HG03159 (cell line): ENCODE data around the gene MAP3K10.
"Not testable (repeated sequence)": the region's sequence is repeated elsewhere in the genome, so short reads cannot be mapped to it uniquely, and the experiment has no call there.

Source experiments
- ATAC-seq: cut with Tn5 transposase; IDR thresholded peaks from one replicate; pipeline ENCODE4 v1.9.1; 2021; ENCODE audit warnings: mild to moderate bottlenecking, moderate library complexity; ENCODE audit not compliant: unreplicated experiment

The MAP3K10 gene

GRCh38 chr19:40171293-40171692 lies 19.9 kb upstream of the MAP3K10 start:
- not testable (repeated sequence) for ATAC-seq

- ATAC-seq = no peak
Measured at GRCh38 chr19:40174092-40174491, 17.1 kb upstream of the MAP3K10 start.

DNA sequence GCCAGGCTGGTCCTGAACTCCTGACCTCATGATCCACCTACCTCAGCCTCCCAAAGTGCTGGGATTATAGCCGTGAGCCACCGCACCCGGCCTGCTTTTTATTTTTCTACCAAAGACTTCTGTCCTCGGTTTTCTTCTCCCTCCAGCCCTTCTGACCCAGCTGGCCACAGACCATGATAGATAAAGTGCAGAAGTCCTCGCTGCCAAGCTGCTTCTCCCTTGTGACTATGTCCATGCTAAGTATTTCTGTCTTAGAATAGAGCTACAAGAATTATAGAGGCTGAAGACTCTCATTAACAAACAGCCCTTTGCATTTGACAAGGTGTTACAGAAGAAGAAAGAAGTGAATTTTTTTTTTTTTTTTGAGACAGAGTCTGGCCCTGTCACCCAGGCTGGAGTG lies 15.4 kb upstream of the MAP3K10 start:
- no peak for ATAC-seq

- no peak for ATAC-seq
Measured at GRCh38 chr19:40177286-40178070, 13.7 kb upstream of the MAP3K10 start.

- ATAC-seq = no peak
Measured at GRCh38 chr19:40178756-40179155, 12.5 kb upstream of the MAP3K10 start.

DNA sequence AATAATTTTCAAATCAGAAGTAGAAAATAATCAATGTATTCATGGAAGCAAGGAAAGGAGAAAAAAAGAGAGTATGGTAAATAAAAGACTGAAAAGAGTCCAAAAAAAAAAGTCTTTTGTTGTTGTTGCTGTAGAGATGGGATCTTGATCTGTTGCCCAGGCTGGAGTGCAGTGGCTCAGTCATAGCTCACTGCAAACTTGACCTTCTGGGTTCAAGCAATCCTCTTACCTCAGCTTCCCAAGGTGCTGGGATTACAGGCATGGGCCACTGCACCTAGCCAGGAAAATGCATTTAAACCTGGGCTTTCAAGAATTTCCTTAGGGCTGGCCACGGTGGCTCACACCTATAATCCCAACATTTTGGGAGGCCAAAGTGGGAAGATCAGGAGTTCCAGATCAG lies 7.0 kb upstream of the MAP3K10 start:
- ATAC-seq = no peak

- no peak for ATAC-seq
Measured at GRCh38 chr19:40191836-40192646, 815 bp downstream of the MAP3K10 start.

- ATAC-seq = no peak
Measured at GRCh38 chr19:40192758-40193586, 1.7 kb downstream of the MAP3K10 start.

- ATAC-seq = no peak
Measured at GRCh38 chr19:40193587-40193849, 2.3 kb downstream of the MAP3K10 start.

DNA sequence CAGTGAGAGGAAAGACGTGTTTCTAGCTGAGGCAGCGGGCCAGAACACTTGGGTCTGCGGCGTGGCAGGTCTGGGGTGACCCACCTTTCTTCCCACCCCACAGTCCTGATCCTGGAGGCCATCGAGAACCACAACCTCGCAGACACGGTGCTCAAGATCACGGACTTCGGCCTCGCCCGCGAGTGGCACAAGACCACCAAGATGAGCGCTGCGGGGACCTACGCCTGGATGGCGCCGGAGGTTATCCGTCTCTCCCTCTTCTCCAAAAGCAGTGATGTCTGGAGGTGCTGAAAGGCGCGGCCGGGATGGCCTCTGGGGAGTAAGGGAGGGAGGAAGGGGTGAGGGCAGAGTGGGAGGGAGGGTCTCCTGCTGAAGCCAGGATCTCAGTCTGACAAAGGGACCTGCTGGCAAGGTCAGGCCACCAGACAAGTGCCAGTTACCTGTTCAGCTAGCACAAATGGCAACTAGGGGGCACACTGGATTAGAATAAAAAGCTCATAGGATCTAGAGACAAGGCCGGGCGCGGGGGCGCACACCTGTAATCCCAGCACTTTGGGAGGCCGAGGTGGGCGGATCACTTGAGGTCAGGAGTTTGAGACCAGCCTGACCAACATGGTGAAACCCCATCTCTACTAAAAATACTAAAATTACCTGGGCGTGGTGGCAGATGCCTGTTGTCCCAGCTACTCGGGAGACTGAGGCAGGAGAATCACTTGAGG lies 7.2 kb downstream of the MAP3K10 start:
- no peak for ATAC-seq

GRCh38 chr19:40200341-40201099 lies 9.3 kb downstream of the MAP3K10 start:
- no peak for ATAC-seq

DNA sequence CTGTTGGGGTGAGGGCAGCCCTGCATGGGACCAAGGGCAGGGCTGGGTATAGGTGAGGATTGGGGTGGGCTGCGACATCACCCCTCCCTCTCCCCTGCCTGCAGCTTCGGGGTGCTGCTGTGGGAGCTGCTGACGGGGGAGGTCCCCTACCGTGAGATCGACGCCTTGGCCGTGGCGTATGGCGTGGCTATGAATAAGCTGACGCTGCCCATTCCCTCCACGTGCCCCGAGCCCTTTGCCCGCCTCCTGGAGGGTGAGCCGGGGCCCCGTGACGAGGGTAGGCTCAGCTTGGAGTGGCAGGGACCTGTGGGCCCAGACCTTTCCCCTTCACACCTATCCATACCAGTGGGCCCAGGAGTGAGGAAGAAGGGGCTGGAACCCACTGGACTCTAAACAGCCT lies 13.2 kb downstream of the MAP3K10 start:
- no peak for ATAC-seq

DNA sequence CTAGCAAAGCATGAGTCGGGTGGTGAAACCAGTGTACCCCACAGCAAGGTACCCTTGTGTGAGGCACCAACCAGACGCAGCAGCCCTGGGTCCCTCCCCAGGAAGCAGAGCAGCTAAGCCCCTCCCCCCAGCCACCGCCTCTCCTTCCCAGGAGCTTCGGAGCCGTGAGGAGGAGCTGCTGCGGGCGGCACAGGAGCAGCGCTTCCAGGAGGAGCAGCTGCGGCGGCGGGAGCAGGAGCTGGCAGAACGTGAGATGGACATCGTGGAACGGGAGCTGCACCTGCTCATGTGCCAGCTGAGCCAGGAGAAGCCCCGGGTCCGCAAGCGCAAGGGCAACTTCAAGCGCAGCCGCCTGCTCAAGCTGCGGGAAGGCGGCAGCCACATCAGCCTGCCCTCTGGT lies 14.5 kb downstream of the MAP3K10 start:
- ATAC-seq = no peak

DNA sequence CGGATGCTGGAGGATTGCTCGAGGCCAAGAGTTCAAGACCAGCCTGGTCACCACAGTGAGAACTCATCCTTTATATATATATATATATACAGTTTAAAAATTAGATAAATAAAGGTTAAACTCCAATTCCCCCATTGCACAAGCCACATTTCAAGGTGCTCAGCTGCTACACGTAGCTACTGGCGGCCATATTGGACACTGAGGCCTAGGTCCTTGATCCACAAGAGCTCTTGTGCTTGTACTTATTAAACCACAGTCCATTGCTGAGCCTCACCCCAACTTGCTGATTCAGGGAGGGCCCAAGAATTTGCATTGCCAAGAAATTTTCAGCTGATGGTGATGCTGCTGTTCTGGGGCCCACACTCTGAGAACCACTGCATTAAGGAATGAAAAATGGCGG lies 17.4 kb downstream of the MAP3K10 start:
- ATAC-seq = no peak

DNA sequence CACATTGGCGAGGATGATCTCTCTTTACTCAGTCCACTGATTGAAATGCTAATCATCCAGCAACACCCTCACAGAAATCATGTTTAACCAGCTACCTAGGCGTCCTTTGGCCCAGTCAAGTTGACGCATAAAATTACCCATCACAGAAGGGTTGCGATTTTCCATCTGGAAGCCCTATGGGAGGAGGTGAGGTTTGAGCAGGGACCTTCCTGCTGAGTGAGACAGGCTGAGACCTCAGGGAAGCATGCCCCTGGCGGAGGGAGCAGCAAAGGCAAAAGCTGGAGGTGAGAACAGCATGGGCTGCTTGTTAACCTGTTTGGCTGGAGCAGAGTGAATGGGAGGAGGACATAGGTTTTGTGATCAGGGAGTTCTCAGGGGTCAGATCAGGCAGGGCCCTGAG lies 19.7 kb downstream of the MAP3K10 start:
- ATAC-seq = no peak

- ATAC-seq = no peak
Measured at GRCh38 chr19:40213251-40213829, 22.1 kb downstream of the MAP3K10 start.

DNA sequence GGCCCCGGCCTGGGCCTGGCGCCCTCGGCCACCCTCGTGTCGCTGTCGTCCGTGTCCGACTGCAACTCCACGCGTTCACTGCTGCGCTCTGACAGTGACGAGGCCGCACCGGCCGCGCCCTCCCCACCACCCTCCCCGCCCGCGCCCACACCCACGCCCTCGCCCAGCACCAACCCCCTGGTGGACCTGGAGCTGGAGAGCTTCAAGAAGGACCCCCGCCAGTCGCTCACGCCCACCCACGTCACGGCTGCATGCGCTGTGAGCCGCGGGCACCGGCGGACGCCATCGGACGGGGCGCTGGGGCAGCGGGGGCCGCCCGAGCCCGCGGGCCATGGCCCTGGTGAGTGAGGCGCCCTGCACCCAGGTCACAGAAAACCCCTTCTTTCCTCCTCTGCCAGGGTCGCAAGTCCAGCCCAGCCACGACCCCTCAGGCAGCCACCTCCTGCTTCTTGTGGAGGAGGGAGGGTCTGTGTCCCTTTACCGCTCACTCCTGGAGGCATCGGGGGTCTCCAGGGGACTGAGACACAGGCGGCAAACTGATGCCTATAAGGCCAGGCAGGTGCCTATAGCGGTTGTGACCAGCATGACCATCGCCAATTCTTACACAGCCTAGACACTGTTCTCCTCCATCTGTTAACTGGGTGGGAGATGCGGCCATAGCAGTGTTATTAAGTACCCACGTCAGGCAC lies 22.8 kb downstream of the MAP3K10 start:
- no peak for ATAC-seq

DNA sequence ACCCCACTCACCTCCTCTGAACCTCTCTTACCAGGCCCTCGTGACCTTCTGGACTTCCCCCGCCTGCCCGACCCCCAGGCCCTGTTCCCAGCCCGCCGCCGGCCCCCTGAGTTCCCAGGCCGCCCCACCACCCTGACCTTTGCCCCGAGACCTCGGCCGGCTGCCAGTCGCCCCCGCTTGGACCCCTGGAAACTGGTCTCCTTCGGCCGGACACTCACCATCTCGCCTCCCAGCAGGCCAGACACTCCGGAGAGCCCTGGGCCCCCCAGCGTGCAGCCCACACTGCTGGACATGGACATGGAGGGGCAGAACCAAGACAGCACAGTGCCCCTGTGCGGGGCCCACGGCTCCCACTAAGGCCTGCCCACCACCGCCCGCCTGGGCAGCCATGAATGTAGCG lies 23.7 kb downstream of the MAP3K10 start:
- ATAC-seq = no peak

DNA sequence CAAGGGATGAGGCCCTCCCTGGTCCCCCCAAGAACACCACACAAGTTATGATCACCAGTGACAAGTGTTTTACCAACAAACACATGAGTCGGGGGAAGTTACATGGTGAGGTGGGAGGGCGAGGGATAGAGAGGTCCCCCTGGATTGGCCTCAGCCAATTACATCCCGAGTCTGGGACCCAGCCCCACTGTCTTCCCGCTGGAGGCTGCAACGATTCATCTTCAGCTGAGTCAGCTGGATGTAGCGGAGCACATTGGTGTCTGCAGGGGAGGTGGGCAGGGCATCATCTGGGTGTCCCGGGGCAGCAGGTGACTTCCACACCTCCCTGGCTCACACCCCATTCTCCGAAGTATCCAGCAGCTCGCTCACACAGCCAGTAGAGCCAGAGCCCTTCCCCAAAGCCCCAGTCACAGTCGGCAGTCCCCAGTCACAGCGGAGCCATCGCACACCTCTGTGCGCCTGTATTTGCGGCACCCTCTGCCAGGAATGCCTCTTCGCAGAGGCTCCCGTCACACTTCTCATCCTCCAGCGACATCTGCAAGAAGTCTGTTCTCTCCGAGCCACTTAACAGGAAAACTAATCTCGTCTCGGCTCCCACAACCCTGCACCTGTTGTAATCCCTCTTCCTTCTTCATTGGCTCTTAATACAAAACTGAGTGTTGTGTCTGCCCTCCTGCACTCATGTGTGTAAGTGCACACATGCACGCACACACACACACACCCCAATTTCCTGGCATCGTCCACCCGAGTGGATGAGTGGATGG lies 25.0 kb downstream of the MAP3K10 start:
- ATAC-seq = no peak
